Epithelial cell of esophagus (primary cell): ENCODE results near the gene GOSR1.
A peak's percentile ranks its signal among the peaks of the same experiment; 100 is the strongest.
"Not testable (repeated sequence)": the region's sequence is repeated elsewhere in the genome, so short reads cannot be mapped to it uniquely, and the experiment has no call there.

Source experiments
- DNase-seq: peaks from one replicate; pipeline ENCODE4 v3.0.0; 2010; ENCODE audit warnings: low read depth
- H3K4me3 ChIP-seq: 2 replicates; pipeline ENCODE4 v1.5.1; 2011; ENCODE audit warnings: mild to moderate bottlenecking, low read length, control low read depth
- TF ChIP-seq, protein P1 (sequence below): IDR thresholded peaks from 2 replicates; pipeline ENCODE4 v1.5.1; 2011; ENCODE audit warnings: low read depth, mild to moderate bottlenecking, low read length, control low read depth, inconsistent platforms; ENCODE audit not compliant: insufficient read depth; ENCODE audit errors: missing control alignments

The GOSR1 gene

DNA sequence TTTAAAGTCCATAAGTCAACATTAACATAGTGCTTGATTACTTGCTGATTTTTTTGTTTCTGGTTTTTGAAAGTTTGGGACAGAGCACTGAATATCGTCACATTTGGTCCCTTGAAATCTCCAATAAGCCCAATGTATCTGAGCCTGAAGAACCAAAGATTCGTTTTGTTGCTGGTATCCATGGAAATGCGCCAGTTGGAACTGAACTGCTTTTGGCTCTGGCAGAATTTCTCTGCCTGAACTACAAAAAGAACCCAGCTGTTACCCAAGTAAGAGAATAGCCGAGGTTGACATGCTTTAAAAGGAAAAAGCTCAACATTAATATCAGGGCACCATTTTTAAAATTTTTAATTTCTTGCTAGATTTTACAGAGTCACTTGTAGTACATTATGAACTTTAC lies 27.7 kb upstream of the GOSR1 start:
- TF ChIP-seq, protein P1, sequence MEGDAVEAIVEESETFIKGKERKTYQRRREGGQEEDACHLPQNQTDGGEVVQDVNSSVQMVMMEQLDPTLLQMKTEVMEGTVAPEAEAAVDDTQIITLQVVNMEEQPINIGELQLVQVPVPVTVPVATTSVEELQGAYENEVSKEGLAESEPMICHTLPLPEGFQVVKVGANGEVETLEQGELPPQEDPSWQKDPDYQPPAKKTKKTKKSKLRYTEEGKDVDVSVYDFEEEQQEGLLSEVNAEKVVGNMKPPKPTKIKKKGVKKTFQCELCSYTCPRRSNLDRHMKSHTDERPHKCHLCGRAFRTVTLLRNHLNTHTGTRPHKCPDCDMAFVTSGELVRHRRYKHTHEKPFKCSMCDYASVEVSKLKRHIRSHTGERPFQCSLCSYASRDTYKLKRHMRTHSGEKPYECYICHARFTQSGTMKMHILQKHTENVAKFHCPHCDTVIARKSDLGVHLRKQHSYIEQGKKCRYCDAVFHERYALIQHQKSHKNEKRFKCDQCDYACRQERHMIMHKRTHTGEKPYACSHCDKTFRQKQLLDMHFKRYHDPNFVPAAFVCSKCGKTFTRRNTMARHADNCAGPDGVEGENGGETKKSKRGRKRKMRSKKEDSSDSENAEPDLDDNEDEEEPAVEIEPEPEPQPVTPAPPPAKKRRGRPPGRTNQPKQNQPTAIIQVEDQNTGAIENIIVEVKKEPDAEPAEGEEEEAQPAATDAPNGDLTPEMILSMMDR: no peak
- H3K4me3 ChIP-seq: no peak overlapping the region
- DNase-seq: no peak

DNA sequence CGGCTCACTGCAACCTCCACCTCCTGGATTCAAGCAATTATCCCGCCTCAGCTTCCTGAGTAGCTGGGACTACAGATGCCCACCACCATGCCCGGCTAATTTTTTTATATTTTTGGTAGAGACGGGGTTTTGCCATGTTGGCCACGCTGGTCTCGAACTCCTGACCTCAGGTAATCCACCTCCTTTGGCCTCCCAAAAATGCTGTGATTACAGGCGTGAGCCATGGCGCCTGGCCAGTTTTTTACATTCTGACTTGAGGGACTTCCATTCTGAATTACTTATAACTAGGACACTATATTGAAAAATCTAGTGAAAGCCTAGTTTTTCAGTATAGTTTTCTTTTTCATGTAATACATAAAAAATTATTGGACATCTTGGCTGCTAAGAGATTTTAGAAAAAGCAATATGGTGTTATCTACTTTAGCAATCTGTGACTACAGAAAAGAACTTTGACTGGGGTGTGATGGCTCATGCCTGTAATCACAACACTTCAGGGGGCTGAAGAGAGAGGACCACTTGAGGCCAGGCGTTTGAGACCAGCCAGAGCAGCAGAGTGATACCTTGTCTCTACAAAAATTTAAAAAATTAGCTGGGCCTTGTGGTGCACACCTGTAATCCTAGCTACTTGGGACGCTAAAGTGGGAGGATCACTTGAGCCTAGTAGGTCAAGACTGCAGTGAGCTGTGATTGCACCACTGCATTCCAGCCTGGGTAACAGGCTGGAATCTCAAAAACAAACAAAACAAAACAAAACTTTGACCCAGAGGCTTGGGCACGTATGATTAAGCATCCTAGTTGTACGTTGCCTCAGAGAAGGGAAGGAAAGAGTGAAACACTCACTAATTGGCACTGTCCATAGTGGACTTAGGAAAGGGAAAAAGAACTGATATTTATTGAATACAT lies 26.8 kb upstream of the GOSR1 start:
- no peak overlapping the region for H3K4me3 ChIP-seq
- DNase-seq: peak; percentile 61
- TF ChIP-seq, protein P1: no peak

DNA sequence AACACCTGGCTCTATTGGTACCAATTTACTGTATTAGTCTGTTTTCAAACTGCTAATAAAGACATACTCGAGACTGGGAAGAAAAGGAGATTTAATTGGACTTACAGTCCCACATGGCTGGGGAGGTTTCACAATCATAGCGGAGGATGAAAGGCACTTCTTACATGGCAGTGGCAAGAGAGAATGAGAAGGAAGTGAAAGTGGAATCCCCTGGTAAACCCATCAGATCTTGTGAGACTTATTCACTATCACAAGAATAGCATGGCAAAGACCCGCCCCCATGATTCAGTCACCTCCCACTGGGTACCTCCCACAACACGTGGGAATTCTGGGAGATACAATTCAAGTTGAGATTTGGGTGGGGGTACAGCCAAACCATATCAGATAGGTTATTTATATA lies 22.6 kb upstream of the GOSR1 start:
- peak; percentile 2 for DNase-seq
- TF ChIP-seq, protein P1: no peak

DNA sequence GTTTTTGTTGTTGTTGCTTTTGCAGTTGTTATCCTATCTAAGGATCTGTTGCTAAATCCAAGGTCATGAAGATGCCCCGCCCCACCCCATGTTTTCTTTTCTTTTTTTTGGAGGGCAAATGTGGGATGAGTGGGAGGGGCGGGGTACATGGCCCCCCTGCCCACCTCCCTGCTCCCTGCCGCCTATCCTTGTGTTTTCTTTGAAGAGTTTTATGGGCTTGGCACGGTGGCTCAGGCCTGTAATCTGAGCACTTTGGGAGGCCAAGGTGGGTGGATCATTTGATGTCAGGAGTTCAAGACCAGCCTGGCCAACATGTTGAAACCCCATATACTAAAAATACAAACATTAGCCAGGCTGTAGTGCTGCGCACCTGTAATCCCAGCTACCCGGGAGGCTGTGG lies 18.8 kb upstream of the GOSR1 start:
- no peak overlapping the region for H3K4me3 ChIP-seq
- DNase-seq: no peak
- TF ChIP-seq, protein P1: no peak

More for the DNA sequence above, 22.6 kb upstream of the GOSR1 start:
- H3K4me3 ChIP-seq: no peak overlapping the region

DNA sequence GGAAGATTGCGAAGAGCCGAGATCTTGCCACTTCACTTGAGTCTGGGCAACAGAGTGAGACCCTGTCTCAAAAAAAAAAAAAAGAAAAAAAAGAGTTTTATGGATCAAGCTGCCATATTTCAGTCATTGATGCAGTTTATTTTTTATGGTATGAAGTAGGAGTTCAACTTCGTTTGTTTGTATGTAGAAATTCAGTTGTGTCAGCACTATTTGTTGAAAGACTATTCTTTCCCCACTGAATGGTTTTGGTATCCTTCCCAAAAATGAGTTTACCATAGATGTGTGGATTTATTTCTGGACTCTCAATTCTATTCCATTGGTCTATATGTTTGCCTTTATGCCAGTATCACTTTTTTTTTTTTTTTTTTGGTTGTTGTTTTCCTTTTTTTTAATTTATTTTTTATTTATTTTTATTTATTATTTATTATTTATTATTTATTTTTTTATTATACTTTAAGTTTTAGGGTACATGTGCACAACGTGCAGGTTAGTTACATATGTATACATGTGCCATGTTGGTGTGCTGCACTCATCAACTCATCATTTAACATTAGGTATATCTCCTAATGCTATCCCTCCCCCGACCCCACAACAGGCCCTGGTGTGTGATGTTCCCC lies 18.3 kb upstream of the GOSR1 start:
- not testable (repeated sequence) for DNase-seq, H3K4me3 ChIP-seq

DNA sequence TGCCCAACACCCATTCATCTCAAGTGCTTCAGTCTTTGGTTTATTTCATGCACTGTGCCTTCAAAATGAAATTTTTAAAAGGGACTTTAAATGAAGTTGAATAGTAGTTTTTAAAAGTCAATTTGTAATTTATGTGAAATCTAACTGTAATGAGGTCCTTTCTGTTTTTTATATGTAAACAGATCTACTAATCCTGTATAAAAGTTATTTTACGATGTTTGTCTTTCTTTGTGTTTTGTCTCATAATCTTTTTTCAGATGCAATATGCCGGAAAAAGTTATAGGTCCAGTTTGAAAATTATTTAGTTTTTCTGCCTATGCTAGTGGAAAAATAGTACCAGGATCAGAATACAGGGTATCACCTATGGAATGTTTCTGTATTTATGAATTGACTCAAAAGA lies 8.7 kb upstream of the GOSR1 start:
- H3K4me3 ChIP-seq: no peak overlapping the region
- TF ChIP-seq, protein P1: no peak
- DNase-seq: no peak

DNA sequence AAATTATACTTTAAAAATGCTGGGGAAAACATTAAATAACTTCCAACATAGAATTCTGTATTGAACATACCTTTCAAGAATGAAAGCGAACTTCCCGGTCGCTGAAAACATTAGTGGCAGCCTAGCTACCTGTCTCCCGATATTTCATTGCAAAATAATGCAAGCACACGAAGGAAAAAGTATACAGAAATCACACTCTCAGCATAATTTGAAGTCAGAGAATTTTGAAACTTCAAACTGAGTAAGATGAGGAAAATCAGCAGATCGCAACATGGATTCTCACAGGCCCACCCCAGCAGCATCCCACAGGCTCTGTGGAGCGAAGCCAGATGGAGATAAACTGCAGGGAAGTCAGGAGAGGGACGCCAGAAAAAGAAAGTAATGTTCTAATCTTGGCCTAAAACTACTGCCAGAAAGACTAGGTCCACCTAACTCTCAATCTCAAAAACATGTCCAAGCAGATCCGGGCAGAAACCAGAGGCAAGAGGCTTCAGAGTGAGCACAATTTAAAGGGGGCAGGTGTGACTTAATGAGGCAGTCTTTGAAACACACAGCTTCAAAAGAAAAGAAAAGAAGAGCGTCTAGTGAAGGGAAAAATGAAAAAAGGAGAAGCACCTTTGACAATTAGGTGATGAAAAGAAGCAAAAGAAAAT lies 4.8 kb upstream of the GOSR1 start:
- TF ChIP-seq, protein P1: no peak

More for the DNA sequence above, 4.8 kb upstream of the GOSR1 start:
- H3K4me3 ChIP-seq: peak overlapping the region; percentile 59
- DNase-seq: peak; percentile 57
